ENCODE results near the gene EHD1.
A peak's percentile ranks its signal among the peaks of the same experiment; 100 is the strongest.

The EHD1 gene

GRCh38 chr11:64841592-64842365 lies 36.6 kb downstream of the EHD1 start:
- DNase-seq: no peak

DNA sequence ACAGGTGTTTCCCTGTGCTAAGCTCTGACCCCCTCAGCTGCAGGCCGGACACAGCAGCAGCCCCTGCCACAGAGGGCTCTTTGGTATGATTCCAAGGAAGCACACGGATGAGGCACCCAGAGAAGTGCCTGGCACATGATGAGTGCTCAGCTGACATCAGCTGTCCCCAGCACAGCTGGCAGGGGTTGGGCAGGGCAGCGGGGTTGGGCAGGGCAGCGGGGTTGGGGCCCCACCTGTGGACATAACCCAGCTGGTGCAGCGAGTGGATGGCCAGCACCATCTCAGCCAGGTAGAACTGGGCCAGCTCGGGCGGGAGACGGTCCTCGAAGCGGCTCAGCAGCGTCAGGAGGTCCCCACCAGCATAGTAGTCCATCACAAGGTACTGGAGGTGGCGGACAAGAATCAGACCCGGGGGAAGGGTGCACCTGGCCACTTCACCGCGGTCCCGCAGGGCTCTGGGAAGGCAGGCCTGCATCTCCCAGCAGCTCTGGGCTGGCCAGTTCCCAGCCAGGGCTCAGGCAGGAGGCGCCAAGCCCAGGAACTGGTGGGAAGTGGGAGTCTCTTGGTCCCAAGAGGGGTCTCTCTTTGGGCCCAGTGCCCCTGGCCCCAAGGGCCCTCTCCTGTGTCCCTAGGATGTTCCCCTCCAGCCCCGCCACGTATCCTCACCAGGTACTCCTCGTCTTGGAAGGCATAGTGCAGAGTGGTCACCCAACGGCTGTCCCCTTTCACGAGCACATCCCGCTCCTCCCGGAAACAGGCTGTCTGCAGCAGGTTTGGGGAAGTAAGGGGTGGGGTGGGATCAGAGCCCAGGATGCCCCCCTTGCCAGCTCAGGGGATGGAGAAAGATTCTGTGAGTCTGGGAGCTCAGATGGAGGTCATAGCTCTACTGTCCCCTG lies 38.3 kb downstream of the EHD1 start:
- no peak for DNase-seq

GRCh38 chr11:64839335-64839734 lies 39.1 kb downstream of the EHD1 start:
- no peak for DNase-seq

DNA sequence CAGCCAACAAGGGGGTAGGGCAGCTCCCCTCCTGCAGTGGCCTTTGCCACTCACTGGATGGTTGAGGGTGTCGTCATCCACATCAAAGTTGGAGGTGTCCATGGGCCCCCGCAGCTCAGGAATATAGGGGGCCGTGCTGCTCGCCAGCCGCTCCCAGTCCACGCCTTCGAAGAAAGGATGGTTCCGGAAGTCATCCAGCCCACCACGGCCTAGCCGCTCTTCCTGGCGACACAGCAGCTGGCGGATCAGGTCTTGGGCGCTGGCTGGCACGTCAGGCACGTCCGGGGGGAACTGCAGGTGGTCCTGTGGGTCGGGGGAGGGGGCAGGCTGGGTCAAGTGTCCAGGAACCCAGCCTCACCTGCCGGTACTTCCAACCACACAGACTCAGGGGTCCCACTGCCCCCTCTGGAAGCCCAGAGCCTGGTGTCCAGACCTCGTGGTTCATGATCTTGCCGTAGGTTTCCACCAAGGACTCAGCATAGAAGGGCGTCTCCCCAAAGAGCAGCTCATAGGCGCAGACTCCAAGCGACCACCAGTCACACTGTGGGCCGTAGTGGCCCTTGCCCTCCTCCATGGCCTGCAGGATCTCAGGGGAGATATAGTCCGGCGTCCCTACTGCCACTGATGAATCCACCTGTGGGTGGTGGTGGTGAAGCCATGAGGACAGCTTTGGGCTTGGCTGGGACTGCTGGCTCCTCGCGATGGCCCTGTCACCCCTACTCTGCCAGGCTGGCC lies 39.7 kb downstream of the EHD1 start:
- no peak for DNase-seq

DNA sequence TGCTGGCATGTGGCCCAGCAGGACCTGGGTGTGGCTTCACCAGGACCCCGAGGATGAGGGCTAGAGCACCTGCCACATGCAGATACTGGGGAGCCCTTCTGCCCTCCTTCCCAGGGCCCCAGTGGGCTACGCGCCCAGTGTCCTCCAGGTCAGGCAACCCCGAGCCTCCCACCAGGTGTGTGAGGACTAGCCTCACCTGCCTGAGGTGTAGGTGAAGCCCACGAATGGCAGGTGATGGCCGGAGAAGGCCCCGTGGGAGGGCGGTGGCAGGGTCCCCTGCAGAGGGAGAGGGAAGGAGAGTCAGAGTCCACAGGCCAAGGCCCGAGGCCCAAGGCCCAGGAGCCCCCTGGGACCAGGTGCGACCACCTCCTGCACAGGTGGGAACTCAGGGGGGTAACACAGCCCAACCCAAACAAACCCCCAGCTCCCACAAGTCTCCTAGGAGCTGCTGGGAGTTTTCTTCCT lies 40.5 kb downstream of the EHD1 start:
- DNase-seq: no peak

- DNase-seq: no peak
Measured at GRCh38 chr11:64836448-64837072, 41.9 kb downstream of the EHD1 start.

- no peak for DNase-seq
Measured at GRCh38 chr11:64835616-64836447, 42.6 kb downstream of the EHD1 start.

DNA sequence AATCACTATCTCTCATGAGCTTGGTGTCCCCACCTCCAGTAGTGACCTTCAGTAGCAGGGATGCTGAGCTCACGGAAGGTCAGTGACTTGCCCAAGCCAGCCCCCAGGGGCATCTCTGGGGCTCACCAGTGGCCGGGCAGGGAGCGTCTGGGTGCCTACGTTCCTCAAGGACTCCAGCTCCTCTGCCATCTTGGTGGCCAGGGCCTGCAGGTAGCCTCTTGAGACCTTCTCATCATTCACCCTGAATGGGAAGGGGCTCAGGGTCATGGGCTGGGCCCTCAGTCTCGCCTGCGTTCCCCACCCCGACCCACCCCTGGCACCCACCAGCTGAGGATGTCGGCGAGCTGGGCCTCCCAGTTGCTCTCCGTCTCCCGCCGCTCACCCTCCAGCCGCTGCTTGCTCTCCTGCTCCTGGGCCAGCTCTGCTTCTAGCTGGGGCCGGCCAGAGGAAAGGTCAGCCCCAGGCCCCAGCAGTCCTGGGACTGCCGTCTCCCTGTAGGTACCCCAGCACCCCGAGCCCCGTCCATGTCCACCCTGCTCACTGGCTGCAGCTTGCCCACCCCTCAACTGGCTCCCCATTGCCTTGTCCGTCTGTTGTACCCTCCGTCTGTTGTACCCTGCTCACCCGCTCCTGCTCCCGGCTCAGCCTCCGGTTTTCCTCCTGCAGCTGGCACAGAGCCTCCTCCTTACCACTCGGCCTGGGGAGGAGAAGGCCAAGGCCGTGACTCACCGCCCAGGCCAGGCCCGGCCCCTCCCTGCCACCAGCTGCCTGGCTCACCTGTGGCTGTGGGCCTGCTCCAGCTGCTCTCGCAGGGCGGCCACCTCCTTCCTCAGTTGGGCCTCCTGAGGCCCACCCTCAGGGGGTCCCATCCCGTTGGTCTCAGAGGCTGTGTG lies 43.5 kb downstream of the EHD1 start:
- no peak for DNase-seq

GRCh38 chr11:64834031-64834722 lies 44.2 kb downstream of the EHD1 start:
- DNase-seq: no peak

GRCh38 chr11:64833509-64833908 lies 44.9 kb downstream of the EHD1 start:
- DNase-seq: no peak

- no peak for DNase-seq
Measured at GRCh38 chr11:64833198-64833502, 45.3 kb downstream of the EHD1 start.

- no peak for DNase-seq
Measured at GRCh38 chr11:64832467-64833197, 45.8 kb downstream of the EHD1 start.

GRCh38 chr11:64831411-64831891 lies 47.0 kb downstream of the EHD1 start:
- DNase-seq: peak; percentile 16

GRCh38 chr11:64829536-64830251 lies 48.7 kb downstream of the EHD1 start:
- no peak for DNase-seq

- no peak for DNase-seq
Measured at GRCh38 chr11:64827451-64827839, 51.0 kb downstream of the EHD1 start.

DNA sequence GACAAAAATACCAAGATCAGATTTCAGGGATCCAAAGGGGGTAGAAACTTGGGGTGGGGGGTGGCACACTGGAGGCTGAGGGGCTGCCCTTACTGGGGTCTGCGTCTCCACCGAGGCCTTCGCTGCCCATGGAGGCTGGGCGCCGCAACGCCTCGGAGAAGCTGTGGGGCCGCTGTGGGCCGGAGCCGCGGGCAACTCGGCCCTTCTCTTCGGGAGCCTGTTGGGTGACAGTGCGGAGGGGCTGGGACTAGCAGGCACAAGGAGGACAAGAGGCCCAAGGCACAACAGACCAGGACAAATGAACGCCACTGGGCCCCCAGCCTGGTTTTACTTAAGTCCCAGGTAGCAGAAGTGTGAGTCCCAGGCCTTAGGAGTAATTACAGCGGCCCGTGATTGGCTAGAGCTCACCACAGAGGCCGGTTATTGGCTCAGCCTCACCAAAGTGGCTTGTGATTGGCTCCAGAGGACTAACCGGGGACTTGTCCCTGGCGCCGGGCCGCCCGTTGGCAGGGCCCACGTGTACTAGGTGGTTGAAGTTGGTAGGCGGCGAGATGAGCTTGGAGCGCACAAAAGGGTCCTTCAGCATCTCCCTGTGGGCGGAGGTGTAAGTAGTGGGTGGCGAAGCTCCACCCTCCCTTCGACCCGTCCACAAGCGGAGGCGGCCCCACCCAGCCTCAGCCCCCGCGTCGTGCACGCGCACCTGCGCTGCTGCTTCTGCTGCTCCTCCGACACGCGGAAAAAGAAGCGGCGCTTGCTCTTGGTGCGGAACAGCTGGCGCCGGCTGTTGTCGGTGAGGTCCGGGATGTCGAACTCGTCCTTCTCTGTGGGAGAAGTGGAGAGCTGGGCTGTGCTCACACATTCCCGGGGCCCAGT lies 51.6 kb downstream of the EHD1 start:
- no peak for DNase-seq

DNA sequence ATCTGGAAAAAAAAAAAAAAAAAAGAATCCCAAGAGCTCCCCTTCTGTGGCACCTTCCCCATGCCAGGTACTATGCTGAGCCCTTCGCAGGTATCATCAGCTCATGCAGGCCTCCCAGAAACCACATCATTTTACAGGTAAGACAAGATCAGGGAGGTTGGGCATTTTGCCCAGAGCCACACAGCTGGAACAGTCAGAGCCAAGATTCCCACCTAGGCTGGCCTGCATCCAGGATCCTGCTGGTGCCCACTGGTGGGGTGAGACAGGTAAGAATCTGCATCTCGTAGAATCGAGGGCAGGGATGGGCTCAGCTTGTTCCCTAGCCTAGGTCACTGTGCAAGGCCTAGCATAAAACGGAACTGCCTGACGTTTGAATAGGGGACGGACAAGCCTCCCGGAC lies 52.4 kb downstream of the EHD1 start:
- no peak for DNase-seq

Measured in NCI-H2227 treated with DMSO at 0.1 percent for 48 hours (cell line).